Ovary (tissue), 3 donors: ENCODE measurements around the gene ANP32B.
"Not testable (repeated sequence)": the region's sequence is repeated elsewhere in the genome, so short reads cannot be mapped to it uniquely, and the experiment has no call there.

ENCODE experiments used
- EP300 ChIP-seq: sonication (generic); formaldehyde crosslinking; IDR thresholded peaks from one replicate; pipeline ENCODE4 v1.6.1; 2017; ENCODE audit warnings: antibody characterized with exemption
- POLR2A ChIP-seq: fragments of 450-650 bp; IDR thresholded peaks from one replicate; pipeline ENCODE4 v1.6.1; 2017; ENCODE audit warnings: antibody characterized with exemption, mild to moderate bottlenecking, moderate library complexity
- TF ChIP-seq, protein P1 (sequence below), 3 donors: fragments of 450-650 bp in 2 of 3; fragments of 200-600 bp in 1 of 3; IDR thresholded peaks; one replicate each; pipeline versions ENCODE4 v1.5.1 to v1.8.0; 2016 to 2022; ENCODE audit warnings: antibody characterized with exemption in 3 of 3, mild to moderate bottlenecking in 1 of 3
- donor health status: DM: no; HTN: no; CAD: no.

DNA sequence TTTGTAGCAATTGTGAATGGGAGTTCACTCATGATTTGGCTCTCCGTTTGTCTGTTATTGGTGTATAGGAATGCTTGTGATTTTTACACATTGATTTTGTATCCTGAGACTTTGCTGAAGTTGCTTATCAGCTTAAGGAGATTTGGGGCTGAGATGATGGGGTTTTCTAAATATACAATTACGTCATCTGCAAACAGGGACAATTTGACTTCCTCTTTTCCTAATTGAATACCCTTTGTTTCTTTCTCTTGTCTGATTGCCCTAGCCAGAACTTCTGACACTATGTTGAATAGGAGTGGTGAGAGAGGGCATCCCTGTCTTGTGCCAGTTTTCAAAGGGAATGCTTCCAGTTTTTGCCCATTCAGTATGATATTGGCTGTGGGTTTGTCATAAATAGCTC, 36.0 kb upstream of the ANP32B start:
- TF ChIP-seq, protein P1, sequence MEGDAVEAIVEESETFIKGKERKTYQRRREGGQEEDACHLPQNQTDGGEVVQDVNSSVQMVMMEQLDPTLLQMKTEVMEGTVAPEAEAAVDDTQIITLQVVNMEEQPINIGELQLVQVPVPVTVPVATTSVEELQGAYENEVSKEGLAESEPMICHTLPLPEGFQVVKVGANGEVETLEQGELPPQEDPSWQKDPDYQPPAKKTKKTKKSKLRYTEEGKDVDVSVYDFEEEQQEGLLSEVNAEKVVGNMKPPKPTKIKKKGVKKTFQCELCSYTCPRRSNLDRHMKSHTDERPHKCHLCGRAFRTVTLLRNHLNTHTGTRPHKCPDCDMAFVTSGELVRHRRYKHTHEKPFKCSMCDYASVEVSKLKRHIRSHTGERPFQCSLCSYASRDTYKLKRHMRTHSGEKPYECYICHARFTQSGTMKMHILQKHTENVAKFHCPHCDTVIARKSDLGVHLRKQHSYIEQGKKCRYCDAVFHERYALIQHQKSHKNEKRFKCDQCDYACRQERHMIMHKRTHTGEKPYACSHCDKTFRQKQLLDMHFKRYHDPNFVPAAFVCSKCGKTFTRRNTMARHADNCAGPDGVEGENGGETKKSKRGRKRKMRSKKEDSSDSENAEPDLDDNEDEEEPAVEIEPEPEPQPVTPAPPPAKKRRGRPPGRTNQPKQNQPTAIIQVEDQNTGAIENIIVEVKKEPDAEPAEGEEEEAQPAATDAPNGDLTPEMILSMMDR (IDR thresholded peaks at IDR 0.05) = not testable (repeated sequence)
- TF ChIP-seq POLR2A, EP300: not testable (repeated sequence)
